ENCODE results near the gene NKAIN4. TPM values are rescaled to one million over a fixed set of nuclear protein-coding genes. Genes with fewer than 3 reads are reported as not detected.

NKAIN4 gene
- total RNA-seq, 1 experiment from 2014 or later: not detected

GRCh38 chr20:63219866-63220521 is 34.3 kb downstream of the NKAIN4 start:
- H3K4me3 Mint-ChIP-seq (ENCODE audit: low read depth, unreplicated experiment): no peak overlapping the region
- H3K4me1 Mint-ChIP-seq (ENCODE audit: low read depth, unreplicated experiment): peaks cover 31% of the 10 kb centered on the region
- CTCF ChIA-PET: interaction anchor here (0.9 to 2.4 kb wide), 3 partner anchors 13 to 33 kb away, joined by 3 to 6 read pairs (median 3); no protein-coding TSS in a partner anchor
- H3K27ac Mint-ChIP-seq (ENCODE audit: unreplicated experiment): no peak overlapping the region
- no peak for DNase-seq
- BruUV-seq (replicated peaks): no TSS peak
- H3K27me3 Mint-ChIP-seq (ENCODE audit: unreplicated experiment): peaks cover 36% of the 10 kb centered on the region
- no peak for TF ChIP-seq CTCF (IDR thresholded peaks at IDR 0.05; ENCODE audit: unreplicated experiment)
- H3K36me3 Mint-ChIP-seq (ENCODE audit: insufficient read depth, unreplicated experiment): peaks cover 30% of the 10 kb centered on the region
- H3K9me3 Mint-ChIP-seq (ENCODE audit: low read depth, unreplicated experiment): no peaks in the 10 kb centered on the region
- intact Hi-C loops (cut with micrococcal nuclease; ENCODE audit: unreplicated experiment): loop anchor here (5.0 kb wide), 2 partner anchors 162 to 317 kb away; partner anchors contain the start of gene PTK6

GRCh38 chr20:63219447-63219821 is 34.8 kb downstream of the NKAIN4 start:
- no peak for DNase-seq
- no TSS peak for BruUV-seq (replicated peaks)
- peaks cover 31% of the 10 kb centered on the region for H3K4me1 Mint-ChIP-seq (ENCODE audit: low read depth, unreplicated experiment)
- H3K4me3 Mint-ChIP-seq (ENCODE audit: low read depth, unreplicated experiment): no peak overlapping the region
- H3K27ac Mint-ChIP-seq (ENCODE audit: unreplicated experiment): no peak overlapping the region
- CTCF ChIA-PET: interaction anchor here (2.4 kb wide), 1 partner anchor 13 kb away, joined by 6 read pairs; no protein-coding TSS in a partner anchor
- H3K36me3 Mint-ChIP-seq (ENCODE audit: insufficient read depth, unreplicated experiment): peaks cover 30% of the 10 kb centered on the region
- no peaks in the 10 kb centered on the region for H3K9me3 Mint-ChIP-seq (ENCODE audit: low read depth, unreplicated experiment)
- TF ChIP-seq CTCF (IDR thresholded peaks at IDR 0.05; ENCODE audit: unreplicated experiment): no peak
- H3K27me3 Mint-ChIP-seq (ENCODE audit: unreplicated experiment): peaks cover 36% of the 10 kb centered on the region
- intact Hi-C loops (cut with micrococcal nuclease; ENCODE audit: unreplicated experiment): no loop called here

GRCh38 chr20:63218701-63219446 is 35.4 kb downstream of the NKAIN4 start:
- H3K36me3 Mint-ChIP-seq (ENCODE audit: insufficient read depth, unreplicated experiment): peaks cover 35% of the 10 kb centered on the region
- BruUV-seq (replicated peaks): no TSS peak

GRCh38 chr20:63217706-63218105 is 36.6 kb downstream of the NKAIN4 start:
- no peak overlapping the region for H3K4me3 Mint-ChIP-seq (ENCODE audit: low read depth, unreplicated experiment)
- H3K36me3 Mint-ChIP-seq (ENCODE audit: insufficient read depth, unreplicated experiment): peaks cover 47% of the 10 kb centered on the region
- CTCF ChIA-PET: interaction anchor here (0.6 kb wide), 1 partner anchor 245 kb away, joined by 3 read pairs; no protein-coding TSS in a partner anchor
- intact Hi-C loops (cut with micrococcal nuclease; ENCODE audit: unreplicated experiment): no loop called here
- no peak for TF ChIP-seq CTCF (IDR thresholded peaks at IDR 0.05; ENCODE audit: unreplicated experiment)
- H3K27me3 Mint-ChIP-seq (ENCODE audit: unreplicated experiment): peaks cover 34% of the 10 kb centered on the region
- peaks cover 42% of the 10 kb centered on the region for H3K4me1 Mint-ChIP-seq (ENCODE audit: low read depth, unreplicated experiment)
- H3K27ac Mint-ChIP-seq (ENCODE audit: unreplicated experiment): no peak overlapping the region
- no TSS peak for BruUV-seq (replicated peaks)
- no peak for DNase-seq
- no peaks in the 10 kb centered on the region for H3K9me3 Mint-ChIP-seq (ENCODE audit: low read depth, unreplicated experiment)

More at GRCh38 chr20:63218701-63219446, 35.4 kb downstream of the NKAIN4 start:
- peaks cover 31% of the 10 kb centered on the region for H3K4me1 Mint-ChIP-seq (ENCODE audit: low read depth, unreplicated experiment)
- H3K27me3 Mint-ChIP-seq (ENCODE audit: unreplicated experiment): peaks cover 36% of the 10 kb centered on the region
- H3K4me3 Mint-ChIP-seq (ENCODE audit: low read depth, unreplicated experiment): no peak overlapping the region
- no peaks in the 10 kb centered on the region for H3K9me3 Mint-ChIP-seq (ENCODE audit: low read depth, unreplicated experiment)
- H3K27ac Mint-ChIP-seq (ENCODE audit: unreplicated experiment): no peak overlapping the region
- no peak for TF ChIP-seq CTCF (IDR thresholded peaks at IDR 0.05; ENCODE audit: unreplicated experiment)
- intact Hi-C loops (cut with micrococcal nuclease; ENCODE audit: unreplicated experiment): no loop called here
- CTCF ChIA-PET: interaction anchor here (2.4 kb wide), 1 partner anchor 14 kb away, joined by 6 read pairs; no protein-coding TSS in a partner anchor
- no peak for DNase-seq
